ENCODE data around the gene UNC119.

UNC119 gene

DNA sequence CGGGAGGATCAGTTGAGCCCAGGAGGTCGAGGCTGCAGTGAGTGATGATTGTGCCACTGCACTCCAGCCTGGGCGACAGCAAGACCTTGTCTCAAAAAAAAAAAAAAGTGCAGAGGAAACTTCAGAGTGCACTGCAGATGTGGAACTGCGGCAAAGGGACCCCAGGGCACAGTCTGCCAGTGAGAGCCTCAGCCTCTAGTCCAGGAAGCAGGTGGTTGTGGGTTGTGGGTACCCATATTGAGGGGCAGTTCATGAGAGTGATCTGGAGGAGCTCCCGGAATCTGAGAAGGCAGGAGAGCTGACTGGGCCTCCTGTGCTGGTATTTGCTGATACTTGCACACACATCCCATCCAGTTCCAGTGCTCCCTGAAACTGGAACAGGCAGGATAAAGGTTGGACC is 33.2 kb downstream of the UNC119 start:
- no peak for DNase-seq

GRCh38 chr17:28518578-28518977 is 33.8 kb downstream of the UNC119 start:
- DNase-seq: no peak

GRCh38 chr17:28518132-28518531 is 34.3 kb downstream of the UNC119 start:
- no peak for DNase-seq

DNA sequence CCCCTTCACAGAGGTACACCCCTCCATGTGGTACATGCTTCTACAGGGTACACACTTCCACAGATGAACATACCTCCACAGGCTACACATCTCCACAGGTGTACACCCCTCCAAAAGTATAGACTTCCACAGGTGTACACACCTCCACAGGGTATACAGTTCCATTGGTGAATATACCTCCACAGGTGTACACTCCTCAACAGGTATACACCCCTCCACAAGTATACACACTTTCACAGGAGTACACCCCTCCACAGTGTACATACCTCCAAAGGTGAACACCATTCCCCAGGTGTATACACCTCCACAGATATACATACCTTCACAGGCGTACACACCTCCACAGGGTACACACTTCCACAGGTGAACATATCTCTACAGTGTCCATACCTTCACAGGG is 36.9 kb downstream of the UNC119 start:
- no peak for DNase-seq

GRCh38 chr17:28514561-28515002 is 37.8 kb downstream of the UNC119 start:
- DNase-seq: no peak

- DNase-seq: no peak
Measured at GRCh38 chr17:28513476-28513875, 38.9 kb downstream of the UNC119 start.

DNA sequence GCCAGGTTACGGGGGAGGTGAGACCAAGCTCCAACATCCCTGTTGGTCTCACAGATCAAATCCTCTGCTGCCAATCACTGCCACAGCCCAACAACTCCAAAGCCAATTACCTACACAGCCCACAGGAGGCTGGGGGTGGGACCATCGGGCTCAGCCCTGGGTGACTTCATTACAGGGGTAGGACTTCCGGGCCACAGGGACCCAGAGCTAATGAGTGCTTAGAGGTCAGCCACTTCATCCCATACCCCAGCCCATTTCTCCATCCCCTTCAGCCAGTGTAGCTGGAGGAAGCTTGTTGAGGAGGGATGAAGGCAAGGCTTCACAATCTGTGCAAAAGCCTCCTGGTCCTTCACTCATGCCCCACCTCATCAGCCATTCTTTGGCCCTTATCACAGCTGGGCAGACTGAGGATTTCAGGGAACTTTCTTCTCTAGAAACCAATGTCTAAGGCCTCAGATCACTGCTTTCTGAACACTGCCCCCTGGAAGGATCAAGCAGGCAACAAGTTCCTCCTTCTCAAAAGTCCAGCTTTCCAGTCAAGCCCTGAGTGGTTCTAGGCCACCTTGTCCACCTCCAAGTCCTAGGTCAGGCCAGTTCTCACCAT is 40.5 kb downstream of the UNC119 start:
- peak; percentile 98 for DNase-seq

- no peak for DNase-seq
Measured at GRCh38 chr17:28509789-28510188, 42.6 kb downstream of the UNC119 start.

DNA sequence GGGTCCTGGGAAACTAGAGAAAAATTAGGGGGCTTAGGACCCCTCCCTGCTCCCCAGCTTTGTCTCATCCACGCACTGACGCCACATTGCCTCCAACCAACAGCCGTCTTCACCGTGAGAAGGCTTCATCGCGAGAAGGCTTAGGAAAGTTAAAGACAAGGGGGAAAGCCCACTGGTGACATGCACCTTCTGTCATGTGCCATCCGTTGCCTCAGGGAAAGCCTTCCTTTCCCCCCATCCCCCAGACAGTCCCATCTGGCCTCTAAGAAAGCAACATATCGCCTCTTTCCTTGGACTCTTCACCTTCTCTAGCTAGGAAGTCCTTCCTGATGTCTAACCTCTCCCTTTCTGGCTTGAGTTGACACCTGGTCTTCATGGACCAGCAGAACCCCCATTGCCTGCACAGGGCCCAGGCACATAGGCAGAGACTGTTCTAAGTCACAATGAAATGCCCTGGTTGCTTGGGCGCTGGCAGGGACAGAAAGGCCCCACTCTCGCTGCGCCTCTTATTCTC is 44.2 kb downstream of the UNC119 start:
- DNase-seq: peak; percentile 88

DNA sequence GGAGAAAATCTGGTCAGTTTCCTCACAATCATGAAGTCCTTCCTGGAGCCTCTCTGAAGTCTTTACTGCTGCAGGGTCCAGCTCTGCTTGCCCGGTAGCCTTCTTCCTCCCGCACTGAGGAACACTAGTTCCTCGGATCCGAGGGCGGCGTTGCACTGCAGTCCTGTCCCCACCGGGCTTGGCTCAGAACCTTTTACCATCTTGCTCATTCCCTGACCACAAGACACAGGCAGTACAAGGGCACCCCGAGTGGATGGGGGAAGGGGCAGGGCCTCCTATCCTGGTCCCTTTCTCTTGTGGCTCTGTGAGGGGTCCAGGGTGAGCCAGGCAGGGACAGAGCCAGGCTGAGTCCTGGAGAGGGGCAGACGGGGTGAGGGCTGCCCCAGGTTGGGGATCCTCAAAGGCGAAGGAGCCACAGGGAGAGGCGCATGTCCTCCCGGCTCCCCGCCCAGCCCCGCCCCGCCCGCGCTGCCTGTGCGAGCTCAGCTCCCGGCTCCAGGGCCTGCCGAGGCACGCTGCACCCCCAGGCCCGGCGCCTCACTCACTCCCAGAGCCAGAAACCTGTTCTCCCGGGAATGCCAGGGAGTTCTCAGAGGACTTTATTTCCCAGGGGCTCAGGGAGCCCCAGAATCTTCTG is 44.7 kb downstream of the UNC119 start:
- DNase-seq: no peak

- DNase-seq: no peak
Measured at GRCh38 chr17:28506763-28507487, 45.5 kb downstream of the UNC119 start.

- no peak for DNase-seq
Measured at GRCh38 chr17:28505986-28506665, 46.3 kb downstream of the UNC119 start, which contains the start of gene FOXN1. FOXN1 (plus strand) TSS chr17:28506348; CDS start chr17:28523970, 17,622 bp downstream.

GRCh38 chr17:28503420-28503819 is 49.0 kb downstream of the UNC119 start:
- no peak for DNase-seq

GRCh38 chr17:28501421-28502284 is 50.8 kb downstream of the UNC119 start:
- DNase-seq: peak; percentile 63

DNA sequence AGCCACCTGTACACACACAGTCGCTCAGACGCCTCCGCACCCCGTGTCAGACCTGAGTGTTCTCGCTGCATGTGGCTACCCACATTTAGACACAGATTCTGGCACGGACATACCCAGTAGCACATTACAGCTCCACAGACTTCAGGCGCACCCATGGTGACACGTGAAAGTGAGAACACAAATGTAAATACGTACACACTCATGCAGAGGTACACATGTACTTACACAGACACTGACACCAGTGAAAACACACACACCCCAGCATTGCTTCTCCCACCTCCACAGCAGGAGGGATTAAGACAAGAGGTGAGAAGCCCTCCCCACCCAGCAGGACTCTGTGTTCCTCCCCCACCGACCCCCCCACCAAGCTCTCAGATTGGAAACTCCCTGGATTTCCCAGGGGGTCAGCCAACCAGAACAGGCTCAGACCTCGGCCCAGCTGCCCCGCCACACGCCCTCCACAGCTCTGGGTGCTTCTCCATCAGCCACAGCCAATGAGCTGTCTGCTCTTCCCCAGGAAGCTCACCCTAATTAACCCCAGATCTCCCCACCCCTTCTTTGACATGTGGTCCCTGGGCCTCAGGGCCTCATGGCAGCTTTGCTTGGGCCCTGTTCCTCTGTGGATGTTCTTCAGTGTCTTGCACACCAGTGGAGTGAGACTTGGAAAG is 51.6 kb downstream of the UNC119 start:
- DNase-seq: peak; percentile 99

GRCh38 chr17:28499684-28500357 is 52.6 kb downstream of the UNC119 start:
- no peak for DNase-seq

GRCh38 chr17:28499364-28499664 is 53.1 kb downstream of the UNC119 start:
- DNase-seq: no peak

- DNase-seq: no peak
Measured at GRCh38 chr17:28498652-28499363, 53.6 kb downstream of the UNC119 start.

DNA sequence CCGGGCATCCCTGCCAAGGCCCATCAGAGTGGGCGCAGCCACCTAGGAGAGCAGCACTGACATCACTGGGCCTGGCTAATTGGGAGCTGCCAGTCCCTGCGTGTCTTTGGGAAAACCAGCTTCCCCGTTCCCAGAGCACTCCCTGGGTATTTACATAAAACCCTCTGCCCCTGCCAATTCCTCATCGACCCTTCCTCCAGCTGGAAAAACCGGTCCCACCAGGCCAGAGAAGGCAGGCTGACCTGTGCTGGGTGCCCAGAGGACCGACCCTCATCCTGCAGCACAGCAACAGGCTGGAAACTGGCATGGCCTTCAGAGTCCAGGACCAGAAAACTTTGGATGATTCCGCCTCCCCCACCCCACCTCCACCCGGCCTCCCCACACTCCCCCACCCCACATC is 54.5 kb downstream of the UNC119 start:
- DNase-seq: no peak
